Fibroblast of lung (primary cell): ENCODE results near the gene S100Z. TPM values are rescaled to one million over a fixed set of nuclear protein-coding genes. Genes with fewer than 3 reads are reported as not detected.

ENCODE experiments used
- DNase-seq, 2 donors: peaks; one replicate each; pipeline versions ENCODE4 v3.0.0 to v3.0.0-alpha.2; 2010; ENCODE audit warnings: low read depth in 2 of 2
- H2AFZ ChIP-seq: 2 replicates; pipeline ENCODE4 v1.5.1; 2012; ENCODE audit warnings: low read length, control low read depth, inconsistent platforms
- H3K27ac ChIP-seq: 2 replicates; pipeline ENCODE4 v1.5.1; 2011; ENCODE audit warnings: low read length, control low read depth; ENCODE audit not compliant: insufficient read depth
- H3K27me3 ChIP-seq: 2 replicates; pipeline ENCODE4 v1.5.1; 2011; ENCODE audit warnings: mild to moderate bottlenecking, low read length; ENCODE audit not compliant: control insufficient read depth, insufficient read depth
- H3K36me3 ChIP-seq: 2 replicates; pipeline ENCODE4 v1.5.1; 2011; ENCODE audit warnings: low read length; ENCODE audit not compliant: control insufficient read depth, insufficient read depth
- H3K4me1 ChIP-seq: 2 replicates; pipeline ENCODE4 v1.5.1; 2011; ENCODE audit warnings: low read length; ENCODE audit not compliant: control insufficient read depth, insufficient read depth; ENCODE audit errors: extremely low read depth
- H3K4me2 ChIP-seq: 2 replicates; pipeline ENCODE4 v1.5.1; 2011; ENCODE audit warnings: low read length, control low read depth; ENCODE audit not compliant: insufficient read depth; ENCODE audit errors: extremely low read depth
- H3K4me3 ChIP-seq, 4 experiments: fragments of 200-600 bp in 1 of 4; sonication (generic) in 1 of 4; replicated peaks in 1 of 4; 2 replicates each; pipeline ENCODE4 v1.5.1; 2011 to 2016; ENCODE audit warnings: low read length in 4 of 4, low read depth in 3 of 4, mild to moderate bottlenecking in 3 of 4, control low read depth in 2 of 4, inconsistent platforms in 1 of 4, mixed read lengths in 1 of 4; ENCODE audit not compliant: insufficient read depth in 1 of 4; ENCODE audit errors: control extremely low read depth in 1 of 4
- H3K79me2 ChIP-seq: 2 replicates; pipeline ENCODE4 v1.5.1; 2012; ENCODE audit warnings: mild to moderate bottlenecking, low read length, inconsistent platforms; ENCODE audit not compliant: control insufficient read depth, insufficient read depth
- H3K9ac ChIP-seq: 2 replicates; pipeline ENCODE4 v1.5.1; 2011; ENCODE audit warnings: mild to moderate bottlenecking, low read length, control low read depth; ENCODE audit not compliant: insufficient read depth
- H3K9me3 ChIP-seq: 2 replicates; pipeline ENCODE4 v1.5.1; 2012; ENCODE audit warnings: low read depth, low read length; ENCODE audit not compliant: control insufficient read depth, insufficient read depth
- H4K20me1 ChIP-seq: 2 replicates; pipeline ENCODE4 v1.5.1; 2011; ENCODE audit warnings: low read length; ENCODE audit not compliant: control insufficient read depth, insufficient read depth; ENCODE audit errors: extremely low read depth
- CTCF ChIP-seq, 2 donors: IDR thresholded peaks in 1 of 2; conservative IDR thresholded peaks in 1 of 2; 1 replicate in 1 of 2; 2 replicates in 1 of 2; pipeline ENCODE4 v1.5.1; 2011 to 2012; ENCODE audit warnings: low read length in 2 of 2, control low read depth in 1 of 2, inconsistent platforms in 1 of 2, low read depth in 1 of 2, mild to moderate bottlenecking in 1 of 2
- EZH2 ChIP-seq: IDR thresholded peaks from 2 replicates; pipeline ENCODE4 v1.5.1; 2012; ENCODE audit warnings: low read length, control low read depth, mild to moderate bottlenecking; ENCODE audit errors: missing control alignments
- polyA plus RNA-seq, 2 donors: library from polyadenylated mRNA; depleted of rRNA in 1 of 2; stranded (reverse) in 1 of 2; unstranded in 1 of 2; fragments of >200 nt; gene quantifications; 2 replicates each; pipeline ENCODE4 v1.2.1, GENCODE V29; 2011 to 2012; ENCODE audit warnings: missing spikeins in 1 of 2
- total RNA-seq: library from RNA; depleted of rRNA; stranded (reverse); fragments of >200 nt; gene quantifications from 2 replicates; pipeline ENCODE4 v1.2.1, GENCODE V29; 2014

Gene S100Z
- total and polyA plus RNA-seq, 2 donors (not counting 1 experiment from before 2014, with no cell fraction given): not detected

- no peak overlapping the region for H2AFZ ChIP-seq
- no peak overlapping the region for H3K4me2 ChIP-seq
- no peaks in the 10 kb centered on the region for H3K79me2 ChIP-seq
- H3K4me3 ChIP-seq: no peak overlapping the region
- H3K9ac ChIP-seq: no peak overlapping the region
- H3K36me3 ChIP-seq: no peaks in the 10 kb centered on the region
- H3K27ac ChIP-seq: no peak overlapping the region
- no peaks in the 10 kb centered on the region for H3K9me3 ChIP-seq
- H3K27me3 ChIP-seq: no peaks in the 10 kb centered on the region
- H4K20me1 ChIP-seq: no peaks in the 10 kb centered on the region
- no peak for TF ChIP-seq EZH2
- TF ChIP-seq CTCF (conservative IDR thresholded peaks at IDR 0.05 in 1 of 2, IDR thresholded peaks at IDR 0.05 in 1 of 2; ENCODE audit: low read depth in 1 of 2, low read length in 2 of 2): no peak
- no peaks in the 10 kb centered on the region for H3K4me1 ChIP-seq
- peak; percentile 48 to 56 for DNase-seq
Observed at GRCh38 chr5:76861612-76862011, 11.8 kb downstream of the S100Z start.

GRCh38 chr5:76863001-76863400 is 13.2 kb downstream of the S100Z start:
- no peaks in the 10 kb centered on the region for H4K20me1 ChIP-seq
- H3K27ac ChIP-seq: no peak overlapping the region
- H3K27me3 ChIP-seq: no peaks in the 10 kb centered on the region
- H3K9me3 ChIP-seq: no peaks in the 10 kb centered on the region
- TF ChIP-seq CTCF (conservative IDR thresholded peaks at IDR 0.05 in 1 of 2, IDR thresholded peaks at IDR 0.05 in 1 of 2; ENCODE audit: low read depth in 1 of 2, low read length in 2 of 2): no peak
- TF ChIP-seq EZH2: no peak
- H3K36me3 ChIP-seq: no peaks in the 10 kb centered on the region
- H3K4me2 ChIP-seq: no peak overlapping the region
- no peaks in the 10 kb centered on the region for H3K79me2 ChIP-seq
- no peak overlapping the region for H2AFZ ChIP-seq
- no peak overlapping the region for H3K9ac ChIP-seq
- H3K4me3 ChIP-seq: no peak overlapping the region
- no peak for DNase-seq
- H3K4me1 ChIP-seq: no peaks in the 10 kb centered on the region

GRCh38 chr5:76866503-76866902 is 16.7 kb downstream of the S100Z start:
- no peak overlapping the region for H3K4me2 ChIP-seq
- TF ChIP-seq CTCF (conservative IDR thresholded peaks at IDR 0.05 in 1 of 2, IDR thresholded peaks at IDR 0.05 in 1 of 2; ENCODE audit: low read depth in 1 of 2, low read length in 2 of 2) (no peak), EZH2 (no peak)
- H2AFZ ChIP-seq: no peak overlapping the region
- no peaks in the 10 kb centered on the region for H3K79me2 ChIP-seq
- H3K36me3 ChIP-seq: no peaks in the 10 kb centered on the region
- no peaks in the 10 kb centered on the region for H4K20me1 ChIP-seq
- H3K9ac ChIP-seq: no peak overlapping the region
- no peaks in the 10 kb centered on the region for H3K4me1 ChIP-seq
- H3K9me3 ChIP-seq: no peaks in the 10 kb centered on the region
- H3K4me3 ChIP-seq: no peak overlapping the region
- no peak for DNase-seq
- H3K27me3 ChIP-seq: no peaks in the 10 kb centered on the region
- no peak overlapping the region for H3K27ac ChIP-seq
